Activated CD4-positive, alpha-beta T cell treated with anti-CD3 and anti-CD28 coated beads, Interleukin-2, amount 50 U/mL, for 48 hours (primary cell): ENCODE data around the gene RIMBP3C.
"Not testable (repeated sequence)": the region's sequence is repeated elsewhere in the genome, so short reads cannot be mapped to it uniquely, and the experiment has no call there.

Experiments
- DNase-seq, 2 experiments: peaks; one replicate each; pipeline ENCODE4 v3.0.0-alpha.2; 2020

Gene RIMBP3C

GRCh38 chr22:21526705-21527500, 24.4 kb downstream of the RIMBP3C start:
- not testable (repeated sequence) for DNase-seq

- DNase-seq, result not testable (repeated sequence)
Observed at GRCh38 chr22:21516970-21517764, 34.1 kb downstream of the RIMBP3C start.

- DNase-seq, result not testable (repeated sequence)
Observed at GRCh38 chr22:21516522-21516921, 34.7 kb downstream of the RIMBP3C start.

- not testable (repeated sequence) for DNase-seq
Observed at GRCh38 chr22:21515234-21515633, 36.0 kb downstream of the RIMBP3C start.

- DNase-seq, result not testable (repeated sequence)
Observed at GRCh38 chr22:21514117-21514516, 37.1 kb downstream of the RIMBP3C start.

- not testable (repeated sequence) for DNase-seq
Observed at GRCh38 chr22:21512022-21512421, 39.2 kb downstream of the RIMBP3C start.

- not testable (repeated sequence) for DNase-seq
Observed at GRCh38 chr22:21510397-21510796, 40.9 kb downstream of the RIMBP3C start.

GRCh38 chr22:21499623-21500506, 51.4 kb downstream of the RIMBP3C start:
- not testable (repeated sequence) for DNase-seq

- DNase-seq, result not testable (repeated sequence)
Observed at GRCh38 chr22:21498489-21498888, 52.8 kb downstream of the RIMBP3C start.

- DNase-seq, result not testable (repeated sequence)
Observed at GRCh38 chr22:21497984-21498383, 53.3 kb downstream of the RIMBP3C start.
